Kidney epithelial cell (primary cell): Measurements from ENCODE around the gene KRTAP10-8. TPM values are rescaled to one million over a fixed set of nuclear protein-coding genes. Genes with fewer than 3 reads are reported as not detected.
"Not testable (repeated sequence)": the region's sequence is repeated elsewhere in the genome, so short reads cannot be mapped to it uniquely, and the experiment has no call there.

ENCODE experiments used
- DNase-seq: peaks from one replicate; pipeline ENCODE4 v3.0.0-alpha.2; 2010; ENCODE audit warnings: low read depth
- H3K27me3 ChIP-seq: 2 replicates; pipeline ENCODE4 v1.6.0; 2011; ENCODE audit warnings: low read length; ENCODE audit not compliant: control insufficient read depth, insufficient read depth
- H3K36me3 ChIP-seq: 2 replicates; pipeline ENCODE4 v1.5.1; 2011; ENCODE audit warnings: low read length; ENCODE audit not compliant: control insufficient read depth, insufficient read depth
- H3K4me3 ChIP-seq: 2 replicates; pipeline ENCODE4 v1.5.1; 2011; ENCODE audit warnings: low read depth, mild to moderate bottlenecking, control low read depth, low read length
- CTCF ChIP-seq: IDR thresholded peaks from 2 replicates; pipeline ENCODE4 v1.5.1; 2011; ENCODE audit warnings: mild to moderate bottlenecking, moderate library complexity, low read length, control low read depth, inconsistent platforms; ENCODE audit not compliant: insufficient read depth, poor library complexity, severe bottlenecking
- total RNA-seq: library from RNA; depleted of rRNA; stranded (reverse); fragments of >200 nt; gene quantifications from 2 replicates; pipeline ENCODE4 v1.2.3, GENCODE V29; 2015

Gene KRTAP10-8
- total RNA-seq, 1 donor from 2014 or later, result not detected

DNA sequence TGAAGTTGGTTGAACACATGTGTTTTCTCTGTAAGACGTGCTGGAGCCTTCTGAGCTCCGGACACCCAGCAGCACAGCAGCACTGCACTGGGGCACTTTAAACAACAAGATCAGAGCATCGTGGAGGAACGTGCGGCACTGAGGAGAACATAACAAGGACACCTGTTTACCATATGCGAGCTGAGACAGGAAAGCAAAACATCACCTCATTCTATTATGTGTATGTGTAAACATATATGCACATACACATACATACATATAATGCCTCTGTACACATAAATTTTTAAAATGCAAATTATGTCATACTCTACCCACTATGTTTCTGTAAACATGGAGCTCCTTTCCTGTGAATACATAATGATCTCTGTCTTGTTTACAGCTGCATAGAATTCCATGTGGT is 16.4 kb upstream of the KRTAP10-8 start:
- no peak overlapping the region for H3K4me3 ChIP-seq
- no peak for TF ChIP-seq CTCF
- peaks cover 14% of the 10 kb centered on the region for H3K27me3 ChIP-seq
- DNase-seq, result no peak
- H3K36me3 ChIP-seq, result no peaks in the 10 kb centered on the region

DNA sequence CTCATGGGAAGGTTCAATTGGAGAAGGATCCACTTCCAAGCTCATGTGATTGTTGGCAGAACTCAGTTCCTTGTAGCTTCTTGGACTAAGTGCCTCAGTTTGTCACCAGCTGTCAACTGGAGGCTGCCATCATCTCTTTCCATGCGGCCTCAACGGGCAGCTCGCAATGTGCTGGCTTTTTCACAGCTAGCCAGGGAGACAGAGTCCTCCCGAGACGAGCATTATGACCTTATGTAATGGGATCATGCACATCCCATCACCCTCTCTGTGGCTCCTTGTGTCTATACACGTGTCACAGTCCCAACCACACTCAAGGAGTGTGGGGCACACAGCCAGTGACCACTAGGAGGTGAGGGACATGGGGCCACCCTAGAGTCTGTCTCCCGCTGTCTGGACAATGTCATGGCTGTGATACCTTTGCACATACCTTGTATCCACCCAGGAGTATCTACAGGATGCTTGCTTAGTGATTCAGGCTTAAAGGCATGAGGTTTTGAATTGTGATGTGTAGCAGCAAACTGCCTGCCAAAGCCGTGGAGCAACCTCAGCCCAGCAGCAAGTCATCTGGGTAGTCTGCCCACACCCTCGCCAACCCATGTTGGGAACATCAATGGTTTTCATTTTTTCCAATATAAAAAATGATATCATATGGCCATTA is 15.7 kb upstream of the KRTAP10-8 start:
- peak; percentile 4 for TF ChIP-seq CTCF

DNA sequence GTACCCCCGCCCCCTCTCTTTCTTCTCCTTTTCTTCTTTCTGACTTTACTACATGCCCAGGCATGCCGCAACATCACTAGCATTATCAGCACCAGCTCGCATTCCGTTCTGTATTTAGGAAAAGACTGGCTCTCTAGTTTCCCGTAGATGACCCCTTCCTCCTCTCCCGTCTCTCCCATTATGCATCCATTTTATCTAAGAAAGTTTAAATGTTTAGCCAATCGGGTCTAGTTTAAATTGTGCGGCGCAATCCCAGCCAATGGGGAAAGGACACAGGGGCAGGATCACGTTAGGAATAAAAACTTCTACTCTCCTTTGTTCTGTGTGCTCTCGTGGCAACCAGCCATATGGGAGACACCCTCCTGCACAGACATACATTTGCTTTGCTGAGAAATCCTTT is 13.8 kb upstream of the KRTAP10-8 start:
- no peak for TF ChIP-seq CTCF
- no peak overlapping the region for H3K4me3 ChIP-seq
- H3K36me3 ChIP-seq, result no peaks in the 10 kb centered on the region

More for the DNA sequence above, 15.7 kb upstream of the KRTAP10-8 start:
- Histone ChIP-seq H3K36me3 (no peaks in the 10 kb centered on the region), H3K4me3 (no peak overlapping the region), H3K27me3 (peaks cover 14% of the 10 kb centered on the region)
- peak; percentile 43 for DNase-seq

GRCh38 chr21:44599264-44600029 is 12.4 kb upstream of the KRTAP10-8 start:
- Histone ChIP-seq H3K27me3 (no peaks in the 10 kb centered on the region), H3K36me3 (no peaks in the 10 kb centered on the region), H3K4me3 (no peak overlapping the region)
- no peak for TF ChIP-seq CTCF
- no peak for DNase-seq

More for the DNA sequence above, 13.8 kb upstream of the KRTAP10-8 start:
- H3K27me3 ChIP-seq, result peaks cover 6% of the 10 kb centered on the region
- no peak for DNase-seq

DNA sequence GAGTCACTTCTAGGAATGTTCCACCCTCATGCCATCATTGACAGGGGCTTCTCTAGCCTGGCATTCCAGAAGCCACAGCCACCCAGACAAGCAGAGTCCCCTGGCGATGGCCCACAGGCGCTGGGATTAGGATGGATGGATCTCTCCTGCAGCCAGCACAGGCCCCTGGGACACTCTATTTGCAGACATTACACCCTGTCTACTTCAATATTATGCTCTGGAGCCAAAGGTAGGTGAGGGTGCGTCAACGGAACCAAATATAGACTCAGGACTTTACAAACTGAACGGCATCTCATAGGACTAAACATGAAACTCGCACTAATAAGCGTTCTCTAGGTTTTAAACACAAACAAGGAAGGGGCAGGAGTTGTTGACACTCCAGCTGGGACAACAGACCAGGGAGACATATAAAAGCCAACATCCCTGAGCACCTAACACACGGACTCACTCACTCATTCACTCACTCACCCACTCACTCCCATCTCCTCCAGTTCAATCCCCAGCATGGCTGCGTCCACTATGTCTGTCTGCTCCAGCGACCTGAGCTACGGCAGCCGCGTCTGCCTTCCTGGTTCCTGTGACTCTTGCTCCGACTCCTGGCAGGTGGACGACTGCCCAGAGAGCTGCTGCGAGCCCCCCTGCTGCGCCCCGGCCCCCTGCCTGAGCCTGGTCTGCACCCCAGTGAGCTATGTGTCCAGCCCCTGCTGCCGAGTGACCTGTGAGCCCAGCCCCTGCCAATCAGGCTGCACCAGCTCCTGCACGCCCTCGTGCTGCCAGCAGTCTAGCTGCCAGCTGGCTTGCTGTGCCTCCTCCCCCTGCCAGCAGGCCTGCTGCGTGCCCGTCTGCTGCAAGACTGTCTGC is 11.5 kb upstream of the KRTAP10-8 start, which contains the start of gene KRTAP10-7:
KRTAP10-7 (plus strand) TSS at position 480 of the 861 bp plus-strand sequence; CDS start at position 505, 25 bp downstream.
- not testable (repeated sequence) for DNase-seq, H3K27me3 ChIP-seq, H3K4me3 ChIP-seq, H3K36me3 ChIP-seq

DNA sequence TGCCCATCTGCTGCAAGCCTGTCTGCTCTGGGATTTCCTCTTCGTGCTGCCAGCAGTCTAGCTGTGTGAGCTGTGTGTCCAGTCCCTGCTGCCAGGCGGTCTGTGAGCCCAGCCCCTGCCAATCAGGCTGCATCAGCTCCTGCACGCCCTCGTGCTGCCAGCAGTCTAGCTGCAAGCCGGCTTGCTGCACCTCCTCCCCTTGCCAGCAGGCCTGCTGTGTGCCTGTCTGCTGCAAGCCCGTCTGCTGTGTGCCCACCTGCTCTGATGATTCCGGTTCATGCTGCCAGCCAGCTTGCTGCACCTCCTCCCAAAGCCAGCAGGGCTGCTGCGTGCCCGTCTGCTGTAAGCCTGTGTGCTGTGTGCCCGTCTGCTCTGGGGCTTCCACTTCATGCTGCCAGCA is 10.8 kb upstream of the KRTAP10-8 start:
- H3K27me3 ChIP-seq, H3K4me3 ChIP-seq, DNase-seq, H3K36me3 ChIP-seq: not testable (repeated sequence)
